Measurements from ENCODE around the gene HAPLN2.
"Not testable (repeated sequence)": the region's sequence is repeated elsewhere in the genome, so short reads cannot be mapped to it uniquely, and the experiment has no call there.

Gene HAPLN2

DNA sequence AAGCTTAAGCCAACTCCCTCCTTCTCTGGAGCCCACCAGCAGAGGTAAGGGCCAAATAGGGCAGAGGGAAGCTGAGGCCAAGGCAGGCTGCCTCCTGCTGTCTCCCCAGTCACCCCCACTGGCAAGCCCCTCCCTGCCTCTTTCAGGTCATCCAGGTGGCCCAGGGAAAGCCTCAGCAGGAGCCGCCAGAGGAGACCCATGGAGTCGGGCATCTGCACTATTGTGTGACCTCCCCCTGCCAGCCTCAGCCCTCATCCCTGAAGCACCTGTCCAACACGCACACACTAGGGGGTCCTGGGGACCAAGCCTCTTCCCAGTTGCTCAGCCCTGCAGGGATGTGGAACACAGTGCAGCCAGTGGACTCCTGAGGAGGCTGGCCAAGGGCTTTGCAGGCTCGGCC, 32.9 kb upstream of the HAPLN2 start:
- H3K4me3 Mint-ChIP-seq = no peak overlapping the region
- H3K9me3 Mint-ChIP-seq = no peaks in the 10 kb centered on the region
- H3K27me3 Mint-ChIP-seq = no peaks in the 10 kb centered on the region
- H3K36me3 Mint-ChIP-seq = peaks cover 10 to 21% of the 10 kb centered on the region in 2 donors
- DNase-seq (no peak), ATAC-seq (replicated peaks) (no peak)
- peaks cover 28 to 47% of the 10 kb centered on the region in 2 donors for H3K4me1 Mint-ChIP-seq
- no peak overlapping the region for H3K27ac Mint-ChIP-seq

DNA sequence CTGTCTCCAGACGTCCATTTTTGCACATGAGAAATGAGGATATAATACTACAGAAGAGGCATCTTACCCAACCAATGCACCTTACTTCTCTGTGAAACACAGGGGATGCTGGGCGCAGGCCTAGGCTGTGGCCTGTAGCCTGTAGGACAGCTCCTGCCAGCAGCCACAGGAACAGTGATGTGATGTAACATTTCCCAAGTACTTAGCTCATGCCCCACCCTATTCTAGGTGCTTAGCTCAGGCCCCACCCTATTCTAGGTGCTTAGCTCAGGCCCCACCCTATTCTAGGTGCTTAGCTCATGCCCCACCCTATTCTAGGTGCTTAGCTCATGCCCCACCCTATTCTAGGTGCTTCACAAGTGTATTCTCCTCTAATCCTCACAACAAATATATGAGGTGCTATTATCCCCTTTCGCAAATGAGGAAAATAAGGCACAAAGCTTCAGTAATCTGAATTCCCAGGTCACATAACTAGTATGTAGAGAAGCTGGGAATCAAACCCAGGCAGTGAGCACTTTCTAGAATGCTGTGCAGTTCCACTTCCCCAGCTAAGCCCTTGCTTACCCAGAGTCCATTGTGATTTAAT, 32.2 kb upstream of the HAPLN2 start:
- Mint-ChIP-seq H3K4me1 (peaks cover 25 to 40% of the 10 kb centered on the region in 2 donors), H3K36me3 (peaks cover 10 to 21% of the 10 kb centered on the region in 2 donors), H3K4me3 (no peak overlapping the region), H3K27ac (no peak overlapping the region), H3K9me3 (no peaks in the 10 kb centered on the region), H3K27me3 (no peaks in the 10 kb centered on the region)
- ATAC-seq (replicated peaks) (no peak), DNase-seq (no peak)

- DNase-seq; H3K27me3 Mint-ChIP-seq; H3K9me3 Mint-ChIP-seq; H3K27ac Mint-ChIP-seq; ATAC-seq (replicated peaks); H3K4me3 Mint-ChIP-seq: not testable (repeated sequence)
- H3K36me3 Mint-ChIP-seq = peaks cover 11 to 24% of the 10 kb centered on the region in 2 donors
- H3K4me1 Mint-ChIP-seq = peaks cover 21 to 38% of the 10 kb centered on the region in 2 donors
These were observed 31.3 kb upstream of the HAPLN2 start for GRCh38 chr1:156587927-156588326.

GRCh38 chr1:156589546-156589945, 29.7 kb upstream of the HAPLN2 start:
- Mint-ChIP-seq H3K27me3 (no peaks in the 10 kb centered on the region), H3K4me3 (no peak overlapping the region), H3K36me3 (peaks cover 15 to 24% of the 10 kb centered on the region in 2 donors), H3K27ac (no peak overlapping the region), H3K4me1 (peaks cover 11 to 34% of the 10 kb centered on the region in 2 donors), H3K9me3 (no peaks in the 10 kb centered on the region)
- DNase-seq (no peak), ATAC-seq (replicated peaks) (no peak)

DNA sequence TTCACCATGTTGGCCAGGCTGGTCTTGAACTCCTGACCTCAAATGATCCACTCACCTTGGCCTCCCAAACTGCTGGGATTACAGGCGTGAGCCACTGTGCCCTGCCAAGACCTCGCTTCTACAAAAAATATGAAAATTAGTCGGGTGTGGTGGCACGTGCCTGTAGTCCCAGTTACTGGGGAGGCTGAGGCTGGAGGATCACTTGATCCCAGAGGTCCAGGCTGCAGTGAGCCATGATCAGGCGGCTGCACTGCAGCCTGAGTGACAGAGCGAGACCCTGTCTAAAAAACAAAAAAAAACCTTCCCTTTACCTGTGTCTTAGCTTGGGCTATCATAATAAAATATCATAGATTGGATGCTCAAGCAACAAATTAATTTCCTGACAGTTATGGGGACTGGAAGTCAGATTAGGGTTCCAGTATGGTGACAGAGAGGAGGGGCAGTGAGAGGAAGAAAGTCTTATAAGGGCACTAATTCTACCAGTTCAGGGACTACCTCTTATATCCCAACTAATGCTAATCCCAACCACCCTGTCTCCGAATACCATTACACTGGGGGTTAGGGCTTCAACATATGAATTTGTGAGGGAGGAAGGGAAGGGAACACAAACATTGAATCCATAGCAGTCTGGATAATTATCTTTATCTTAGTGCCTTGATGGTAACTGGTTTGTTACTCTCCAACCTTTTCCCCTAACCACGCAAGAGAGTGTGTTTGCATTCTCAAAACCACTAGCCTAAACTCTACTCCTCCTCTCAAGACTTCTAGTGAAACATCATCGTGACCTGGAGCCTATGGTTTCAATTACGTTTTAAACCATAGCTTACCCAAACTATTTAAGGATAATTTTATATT, 28.7 kb upstream of the HAPLN2 start:
- H3K4me3 Mint-ChIP-seq = peak overlapping the region; percentile 84 to 91
- no peak for DNase-seq
- no peaks in the 10 kb centered on the region for H3K27me3 Mint-ChIP-seq
- no peaks in the 10 kb centered on the region for H3K9me3 Mint-ChIP-seq
- H3K36me3 Mint-ChIP-seq = peaks cover 17 to 19% of the 10 kb centered on the region in 2 donors
- H3K4me1 Mint-ChIP-seq = peaks cover 16 to 36% of the 10 kb centered on the region in 2 donors
- peak overlapping the region; percentile 91 for H3K27ac Mint-ChIP-seq
- no peak for ATAC-seq (replicated peaks)

GRCh38 chr1:156591181-156591431, 28.1 kb upstream of the HAPLN2 start:
- DNase-seq (no peak), ATAC-seq (replicated peaks) (peak; percentile 30 to 41)
- H3K4me1 Mint-ChIP-seq = peaks cover 17 to 36% of the 10 kb centered on the region in 2 donors
- H3K27ac Mint-ChIP-seq = peak overlapping the region; percentile 91
- H3K4me3 Mint-ChIP-seq = peak overlapping the region; percentile 84 to 91
- no peaks in the 10 kb centered on the region for H3K9me3 Mint-ChIP-seq
- peaks cover 12 to 20% of the 10 kb centered on the region in 2 donors for H3K36me3 Mint-ChIP-seq
- H3K27me3 Mint-ChIP-seq = no peaks in the 10 kb centered on the region

DNA sequence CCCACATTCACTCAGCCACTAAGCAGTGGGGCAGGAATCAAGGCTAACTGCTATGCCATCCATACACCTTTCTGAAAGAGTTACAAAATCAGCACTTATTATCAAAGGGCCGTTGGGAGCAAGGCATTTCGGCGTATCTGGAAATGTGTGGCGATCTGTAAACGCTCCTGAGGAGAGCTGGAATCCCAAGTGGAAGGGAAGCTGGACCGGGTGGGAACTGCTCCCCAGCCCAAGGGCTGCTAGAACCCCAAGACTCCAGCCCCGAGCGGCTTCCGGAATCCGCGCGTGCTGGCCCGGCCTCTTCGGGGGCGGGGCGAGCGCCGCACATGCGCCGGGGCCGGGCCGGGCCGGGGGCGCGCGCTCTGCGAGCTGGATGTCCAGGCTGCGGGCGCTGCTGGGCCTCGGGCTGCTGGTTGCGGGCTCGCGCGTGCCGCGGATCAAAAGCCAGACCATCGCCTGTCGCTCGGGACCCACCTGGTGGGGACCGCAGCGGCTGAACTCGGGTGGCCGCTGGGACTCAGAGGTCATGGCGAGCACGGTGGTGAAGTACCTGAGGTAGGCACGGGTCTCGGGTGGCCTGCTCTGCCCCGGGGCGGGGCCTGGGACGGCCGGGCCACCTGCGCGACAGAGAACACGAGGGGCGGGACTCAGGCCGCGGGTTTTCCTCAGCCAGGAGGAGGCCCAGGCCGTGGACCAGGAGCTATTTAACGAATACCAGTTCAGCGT, 27.6 kb upstream of the HAPLN2 start, which contains the start of gene NAXE:
TSS of gene NAXE (plus strand) at position 345 of the 726 bp plus-strand sequence. CDS start at position 374, 29 bp downstream.
- Mint-ChIP-seq H3K4me3 (peak within 1 kb of the TSS; percentile 84 to 91), H3K27ac (peak within 1 kb of the TSS; percentile 92), H3K27me3 (no peaks in the 10 kb centered on the region), H3K4me1 (peaks cover 17 to 37% of the 10 kb centered on the region in 2 donors), H3K9me3 (no peaks in the 10 kb centered on the region), H3K36me3 (peaks cover 8 to 23% of the 10 kb centered on the region in 2 donors)
- peak; percentile 55 for DNase-seq
- ATAC-seq (replicated peaks) = peak; percentile 89 to 92

DNA sequence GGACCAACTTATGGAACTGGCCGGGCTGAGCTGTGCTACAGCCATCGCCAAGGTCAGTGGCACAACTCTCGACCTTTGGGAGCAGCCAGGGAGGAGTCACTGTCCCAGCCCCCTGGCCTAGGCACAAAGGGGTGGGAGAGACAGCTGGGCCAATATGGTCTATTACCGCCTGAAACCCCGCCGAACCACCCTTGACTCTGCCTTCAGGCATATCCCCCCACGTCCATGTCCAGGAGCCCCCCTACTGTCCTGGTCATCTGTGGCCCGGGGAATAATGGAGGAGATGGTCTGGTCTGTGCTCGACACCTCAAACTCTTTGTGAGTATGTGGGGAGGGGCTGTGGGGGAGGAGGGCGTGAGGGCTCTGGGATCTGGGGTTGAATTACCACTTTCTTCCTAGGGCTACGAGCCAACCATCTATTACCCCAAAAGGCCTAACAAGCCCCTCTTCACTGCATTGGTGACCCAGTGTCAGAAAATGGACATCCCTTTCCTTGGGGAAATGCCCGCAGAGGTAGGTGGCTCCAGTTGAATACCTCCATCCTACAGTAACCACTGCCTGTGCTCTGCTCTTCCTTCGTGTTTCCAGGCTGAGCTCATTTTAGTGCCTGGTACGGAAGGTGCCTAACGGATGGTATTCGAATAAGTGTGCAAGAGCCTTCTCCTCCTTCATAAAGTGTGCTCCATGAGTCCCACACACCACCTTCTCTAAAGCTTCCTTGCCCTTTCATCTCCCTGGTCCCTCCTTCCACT, 26.9 kb upstream of the HAPLN2 start:
- peaks cover 12 to 30% of the 10 kb centered on the region in 2 donors for H3K36me3 Mint-ChIP-seq
- ATAC-seq (replicated peaks) (no peak), DNase-seq (no peak)
- peak overlapping the region; percentile 84 to 91 for H3K4me3 Mint-ChIP-seq
- H3K27me3 Mint-ChIP-seq = no peaks in the 10 kb centered on the region
- H3K9me3 Mint-ChIP-seq = no peaks in the 10 kb centered on the region
- peak overlapping the region; percentile 92 for H3K27ac Mint-ChIP-seq
- H3K4me1 Mint-ChIP-seq = peaks cover 23 to 43% of the 10 kb centered on the region in 2 donors

- Mint-ChIP-seq H3K4me3 (peak overlapping the region; percentile 84 to 91), H3K4me1 (peaks cover 23 to 43% of the 10 kb centered on the region in 2 donors), H3K27ac (peak overlapping the region; percentile 92), H3K36me3 (peaks cover 14 to 35% of the 10 kb centered on the region in 2 donors), H3K27me3 (no peaks in the 10 kb centered on the region), H3K9me3 (no peaks in the 10 kb centered on the region)
- ATAC-seq (replicated peaks) (no peak), DNase-seq (no peak)
These were observed 26.1 kb upstream of the HAPLN2 start for GRCh38 chr1:156592910-156593660.

DNA sequence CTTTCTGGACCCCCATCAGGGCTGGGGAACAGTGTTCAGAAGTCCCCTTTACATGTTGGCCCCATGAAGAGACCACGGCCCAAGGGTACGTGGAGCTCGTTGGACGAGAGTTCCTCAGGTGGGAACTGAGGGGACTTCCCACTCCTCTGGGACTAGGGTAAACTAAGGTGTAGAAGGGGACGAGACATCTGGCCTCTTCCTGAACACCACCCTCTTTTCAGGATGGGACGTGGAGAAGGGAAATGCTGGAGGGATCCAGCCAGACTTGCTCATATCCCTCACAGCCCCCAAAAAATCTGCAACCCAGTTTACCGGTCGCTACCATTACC, 25.6 kb upstream of the HAPLN2 start:
- H3K9me3 Mint-ChIP-seq = no peaks in the 10 kb centered on the region
- H3K27me3 Mint-ChIP-seq = no peaks in the 10 kb centered on the region
- no peak overlapping the region for H3K27ac Mint-ChIP-seq
- ATAC-seq (replicated peaks) = no peak
- no peak for DNase-seq
- peaks cover 20 to 40% of the 10 kb centered on the region in 2 donors for H3K36me3 Mint-ChIP-seq
- H3K4me1 Mint-ChIP-seq = peaks cover 29 to 49% of the 10 kb centered on the region in 2 donors
- no peak overlapping the region for H3K4me3 Mint-ChIP-seq

GRCh38 chr1:156594190-156594589, 25.0 kb upstream of the HAPLN2 start:
- DNase-seq = no peak
- no peak for ATAC-seq (replicated peaks)
- Mint-ChIP-seq H3K36me3 (peaks cover 23 to 43% of the 10 kb centered on the region in 2 donors), H3K27ac (no peak overlapping the region), H3K4me3 (no peak overlapping the region), H3K9me3 (no peaks in the 10 kb centered on the region), H3K27me3 (no peaks in the 10 kb centered on the region), H3K4me1 (peaks cover 31 to 52% of the 10 kb centered on the region in 2 donors)

DNA sequence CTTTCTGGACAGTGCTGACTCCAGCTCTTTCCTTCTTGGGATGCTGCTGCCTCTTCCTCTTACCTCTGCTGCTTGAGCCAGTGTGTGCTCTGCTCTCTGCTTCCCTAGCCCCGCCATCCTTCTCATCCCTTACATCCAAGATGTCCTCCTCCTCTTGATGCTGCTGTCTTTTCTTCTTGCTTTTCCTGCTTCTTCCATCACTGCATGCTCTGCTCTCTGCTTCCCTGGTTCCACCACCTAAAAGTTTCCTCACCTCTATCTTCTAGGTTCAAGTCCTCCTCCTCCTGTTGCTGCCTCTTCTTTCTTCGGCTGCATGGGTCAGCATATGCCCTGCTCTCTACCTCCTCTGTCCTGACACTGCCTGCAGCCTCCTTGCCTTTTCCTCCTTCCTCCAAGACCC, 24.2 kb upstream of the HAPLN2 start:
- Mint-ChIP-seq H3K9me3 (no peaks in the 10 kb centered on the region), H3K4me3 (no peak overlapping the region), H3K4me1 (peaks cover 31 to 52% of the 10 kb centered on the region in 2 donors), H3K36me3 (peaks cover 23 to 43% of the 10 kb centered on the region in 2 donors), H3K27ac (peak overlapping the region; percentile 78), H3K27me3 (no peaks in the 10 kb centered on the region)
- no peak for ATAC-seq (replicated peaks)
- DNase-seq = no peak

DNA sequence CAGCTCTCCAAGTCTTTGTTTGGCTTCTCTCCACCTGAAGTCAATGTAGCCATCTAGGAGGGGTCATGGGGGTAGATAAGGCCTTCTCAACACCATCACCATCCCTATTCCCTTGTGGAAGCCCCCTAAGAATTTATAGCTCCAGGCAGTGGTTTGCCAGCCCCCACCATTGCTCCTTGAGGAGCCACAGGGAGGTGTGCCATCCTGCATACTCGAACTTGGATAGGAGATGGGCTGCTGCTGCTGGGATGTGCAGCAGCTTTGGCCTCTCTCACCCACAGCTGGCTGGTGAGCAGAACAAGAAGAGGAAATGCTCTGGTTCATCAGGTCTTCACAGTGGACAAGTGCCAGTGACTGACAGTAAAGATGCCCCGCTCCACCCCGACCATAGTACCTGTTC, 22.8 kb upstream of the HAPLN2 start:
- H3K27ac Mint-ChIP-seq = peak overlapping the region; percentile 47
- no peak for ATAC-seq (replicated peaks)
- H3K9me3 Mint-ChIP-seq = no peaks in the 10 kb centered on the region
- H3K36me3 Mint-ChIP-seq = peaks cover 24 to 52% of the 10 kb centered on the region in 2 donors
- peaks cover 29 to 47% of the 10 kb centered on the region in 2 donors for H3K4me1 Mint-ChIP-seq
- DNase-seq = no peak
- H3K4me3 Mint-ChIP-seq = no peak overlapping the region
- no peaks in the 10 kb centered on the region for H3K27me3 Mint-ChIP-seq

Data from stimulated activated naive B cell treated with anti-CD40 and anti-IgM and Interleukin-4, amounts not matched to agents 10 μg/mL and 1 μg/mL and 100 μg/mL, for 72 hours (primary cell).